NCI-H526 (cell line): Measurements from ENCODE around the gene BASP1.
"Not testable (repeated sequence)": the region's sequence is repeated elsewhere in the genome, so short reads cannot be mapped to it uniquely, and the experiment has no call there.

ENCODE experiments used
- DNase-seq, 2 experiments: peaks; one replicate each; lab custom pipeline; 2025; lab: John Stamatoyannopoulos, UW

The BASP1 gene

DNA sequence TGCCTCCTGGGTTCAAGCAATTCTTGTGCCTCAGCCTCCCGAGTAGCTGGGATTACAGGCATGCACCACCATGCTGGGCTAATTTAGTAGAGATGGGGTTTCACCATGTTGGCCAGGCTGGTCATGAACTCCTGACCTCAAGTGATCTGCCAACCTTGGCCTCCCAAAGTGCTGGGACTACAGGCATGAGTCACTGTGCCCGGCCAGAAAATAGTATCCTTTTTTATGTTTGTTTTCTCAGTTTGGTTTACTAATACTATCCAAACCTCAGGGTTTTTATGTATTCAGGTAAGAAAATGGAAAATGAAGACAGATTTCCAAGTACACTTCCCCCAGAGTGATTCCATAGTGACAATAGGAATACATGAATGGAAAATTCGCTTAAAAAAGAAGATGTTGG lies 101.7 kb downstream of the BASP1 start:
- not testable (repeated sequence) for DNase-seq

DNA sequence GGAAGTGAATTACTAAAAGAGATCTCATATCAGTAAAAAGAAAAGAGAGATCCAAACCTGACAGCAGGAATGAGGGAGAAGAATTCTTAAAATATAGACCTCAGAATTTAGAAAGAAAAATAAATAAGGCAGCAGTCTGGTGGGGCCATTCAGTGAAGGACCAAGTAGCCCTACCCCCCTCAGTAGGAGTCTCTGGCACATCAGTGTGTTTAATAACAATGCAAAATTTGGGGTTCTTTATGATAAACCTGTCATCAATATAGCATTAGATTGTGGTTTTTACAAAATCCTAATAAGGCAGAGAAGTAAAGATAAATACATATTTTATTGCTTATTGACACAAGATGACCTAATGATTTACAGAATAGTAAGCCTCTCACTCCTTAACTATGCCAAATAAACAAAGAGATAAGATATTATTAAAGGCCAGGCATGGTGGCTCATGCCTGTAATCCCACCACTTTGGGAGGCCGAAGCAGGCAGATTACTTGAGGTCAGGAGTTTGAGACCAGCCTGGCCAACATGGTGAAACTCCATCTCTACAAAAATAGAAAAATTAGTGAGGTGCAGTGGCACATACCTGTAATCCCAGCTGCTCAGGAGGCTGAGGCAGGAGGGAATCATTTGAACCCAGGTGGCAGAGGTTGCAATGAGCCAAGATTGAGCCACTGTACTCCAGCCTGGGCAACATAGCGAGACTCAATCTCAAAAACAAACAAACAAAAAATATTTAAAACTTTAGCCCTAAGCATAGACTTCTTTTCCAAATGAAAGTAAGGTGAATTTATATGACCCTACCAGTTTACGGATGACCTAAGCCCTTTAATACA lies 108.6 kb downstream of the BASP1 start:
- no peak for DNase-seq
